GM10266 (cell line): ENCODE measurements around the gene NUAK1.

ENCODE experiments used
- DNase-seq: peaks from one replicate; pipeline ENCODE4 v3.0.0; 2012; ENCODE audit errors: extremely low spot score
- CTCF ChIP-seq: IDR thresholded peaks from 2 replicates; pipeline ENCODE4 v1.5.1; 2012; ENCODE audit warnings: mild to moderate bottlenecking, low read depth; ENCODE audit not compliant: control insufficient read depth, insufficient read depth; ENCODE audit errors: missing control alignments

The NUAK1 gene

GRCh38 chr12:106114447-106115068, 24.2 kb downstream of the NUAK1 start:
- no peak for DNase-seq

GRCh38 chr12:106113824-106114446, 24.8 kb downstream of the NUAK1 start:
- TF ChIP-seq CTCF: no peak
- no peak for DNase-seq

More at GRCh38 chr12:106114447-106115068, 24.2 kb downstream of the NUAK1 start:
- no peak for TF ChIP-seq CTCF

- no peak for TF ChIP-seq CTCF
- no peak for DNase-seq
Measured at GRCh38 chr12:106113446-106113823, 25.3 kb downstream of the NUAK1 start.

DNA sequence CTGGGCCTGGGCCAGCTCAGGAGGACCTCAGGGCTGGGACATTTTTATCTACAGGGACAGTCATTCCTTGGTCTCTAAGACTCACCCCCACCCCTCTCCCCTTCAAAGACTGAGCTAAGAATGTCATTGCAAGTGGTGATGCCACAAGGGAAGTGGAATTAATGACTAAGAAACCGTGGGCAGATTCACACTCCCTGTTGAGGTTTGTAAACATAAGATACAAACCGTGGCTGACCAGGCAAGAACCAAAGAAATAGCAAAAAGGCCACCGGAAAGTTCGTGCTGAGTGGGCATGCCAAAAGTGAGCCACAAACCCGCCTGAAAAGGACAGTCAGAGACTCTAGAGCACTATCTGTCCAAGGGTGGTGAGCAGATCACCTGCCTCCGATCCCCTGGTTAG, 25.7 kb downstream of the NUAK1 start:
- no peak for TF ChIP-seq CTCF
- no peak for DNase-seq

- TF ChIP-seq CTCF: no peak
Measured at GRCh38 chr12:106112145-106112821, 26.5 kb downstream of the NUAK1 start.

DNA sequence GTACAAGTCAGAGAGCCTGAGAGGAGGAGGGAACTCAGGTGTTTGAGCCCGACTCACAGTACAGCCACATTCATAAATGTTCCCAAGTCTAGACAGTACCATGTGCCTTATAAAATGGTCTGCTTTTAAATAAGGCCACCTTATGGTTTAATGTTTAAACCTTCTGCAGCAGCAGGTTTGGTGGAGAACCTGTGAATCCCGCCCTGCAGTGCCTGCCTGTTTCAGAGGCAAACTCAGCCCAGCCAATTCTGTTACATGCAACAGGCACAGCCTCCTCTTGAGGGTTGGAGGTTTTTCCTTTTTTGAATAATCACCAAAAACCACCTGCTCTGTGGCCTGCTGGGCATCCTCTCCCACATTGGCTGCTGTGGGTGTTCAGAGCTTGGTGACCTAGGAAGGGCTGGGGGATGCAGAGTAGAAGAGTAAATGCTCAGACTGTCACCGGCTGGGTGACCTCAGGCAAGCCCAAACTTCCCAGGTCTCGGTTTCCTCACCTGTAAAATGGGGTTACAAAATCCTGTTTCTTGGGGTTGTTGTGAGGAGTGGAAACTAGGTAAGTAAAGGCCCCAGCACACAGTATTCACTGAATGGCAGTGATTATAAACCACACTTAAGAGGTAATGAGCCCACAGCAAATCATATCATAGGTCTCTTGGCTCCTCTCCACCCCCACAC, 28.0 kb downstream of the NUAK1 start:
- no peak for TF ChIP-seq CTCF
- DNase-seq: no peak

More at GRCh38 chr12:106112145-106112821, 26.5 kb downstream of the NUAK1 start:
- no peak for DNase-seq
